ENCODE results near the gene PRDM4.

DNA sequence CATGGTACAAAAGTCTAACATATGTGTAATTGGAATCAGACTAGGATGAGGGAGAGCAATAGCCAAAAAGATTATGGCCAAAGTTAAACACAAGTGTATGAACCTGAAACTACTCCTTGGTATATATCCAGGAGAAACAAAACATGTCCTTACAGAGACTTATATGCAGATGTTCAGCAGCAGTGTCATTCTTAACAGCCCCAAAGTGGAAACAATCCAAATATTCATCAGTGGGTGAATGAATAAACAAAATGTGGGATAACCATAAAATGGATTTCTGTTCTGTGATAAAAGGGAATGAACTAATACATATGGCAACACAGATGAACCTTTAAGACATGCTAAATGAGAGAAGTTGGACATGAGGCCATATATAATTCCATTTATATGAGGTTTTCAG is 45.2 kb downstream of the PRDM4 start:
- TF ChIP-seq SP1 (IDR thresholded peaks at IDR 0.05) (no peak), CTCF (IDR thresholded peaks at IDR 0.05; ENCODE audit: low read depth, low read length, missing input control) (no peak), YY1 (IDR thresholded peaks at IDR 0.05) (no peak), REST (IDR thresholded peaks at IDR 0.05) (no peak), RAD21 (IDR thresholded peaks at IDR 0.05) (no peak), GABPA (IDR thresholded peaks at IDR 0.05 in 1 of 2, conservative IDR thresholded peaks at IDR 0.05 in 1 of 2) (no peak), TAF1 (conservative IDR thresholded peaks at IDR 0.05) (no peak)
- TF ChIP-seq, protein P1, sequence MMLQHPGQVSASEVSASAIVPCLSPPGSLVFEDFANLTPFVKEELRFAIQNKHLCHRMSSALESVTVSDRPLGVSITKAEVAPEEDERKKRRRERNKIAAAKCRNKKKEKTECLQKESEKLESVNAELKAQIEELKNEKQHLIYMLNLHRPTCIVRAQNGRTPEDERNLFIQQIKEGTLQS (IDR thresholded peaks at IDR 0.05): no peak
- TF ChIP-seq, protein P2, sequence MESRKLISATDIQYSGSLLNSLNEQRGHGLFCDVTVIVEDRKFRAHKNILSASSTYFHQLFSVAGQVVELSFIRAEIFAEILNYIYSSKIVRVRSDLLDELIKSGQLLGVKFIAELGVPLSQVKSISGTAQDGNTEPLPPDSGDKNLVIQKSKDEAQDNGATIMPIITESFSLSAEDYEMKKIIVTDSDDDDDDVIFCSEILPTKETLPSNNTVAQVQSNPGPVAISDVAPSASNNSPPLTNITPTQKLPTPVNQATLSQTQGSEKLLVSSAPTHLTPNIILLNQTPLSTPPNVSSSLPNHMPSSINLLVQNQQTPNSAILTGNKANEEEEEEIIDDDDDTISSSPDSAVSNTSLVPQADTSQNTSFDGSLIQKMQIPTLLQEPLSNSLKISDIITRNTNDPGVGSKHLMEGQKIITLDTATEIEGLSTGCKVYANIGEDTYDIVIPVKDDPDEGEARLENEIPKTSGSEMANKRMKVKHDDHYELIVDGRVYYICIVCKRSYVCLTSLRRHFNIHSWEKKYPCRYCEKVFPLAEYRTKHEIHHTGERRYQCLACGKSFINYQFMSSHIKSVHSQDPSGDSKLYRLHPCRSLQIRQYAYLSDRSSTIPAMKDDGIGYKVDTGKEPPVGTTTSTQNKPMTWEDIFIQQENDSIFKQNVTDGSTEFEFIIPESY (IDR thresholded peaks at IDR 0.05): no peak
- TF ChIP-seq, protein P3, sequence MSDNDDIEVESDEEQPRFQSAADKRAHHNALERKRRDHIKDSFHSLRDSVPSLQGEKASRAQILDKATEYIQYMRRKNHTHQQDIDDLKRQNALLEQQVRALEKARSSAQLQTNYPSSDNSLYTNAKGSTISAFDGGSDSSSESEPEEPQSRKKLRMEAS (IDR thresholded peaks at IDR 0.05): no peak

Measured in liver (tissue), 3 donors.